Keratinocyte (primary cell): ENCODE results near the gene SIK2. TPM values are rescaled to one million over a fixed set of nuclear protein-coding genes. Genes with fewer than 3 reads are reported as not detected.

Source experiments
- DNase-seq: peaks from one replicate; pipeline ENCODE4 v3.0.0-alpha.2; 2011; ENCODE audit warnings: low read depth, missing footprints, low spot score
- FAIRE-seq: peaks from 2 replicates; lab custom pipeline; 2011; peaks lifted over from hg19 to GRCh38; lab: Jason Lieb, UNC
- H2AFZ ChIP-seq: 2 replicates; pipeline ENCODE4 v1.6.0; 2012; ENCODE audit warnings: low read length, control low read depth, inconsistent platforms; ENCODE audit not compliant: control insufficient read depth
- H3K27ac ChIP-seq: 2 replicates; pipeline ENCODE4 v1.5.1; 2011; ENCODE audit warnings: low read length; ENCODE audit not compliant: control insufficient read depth, insufficient read depth
- H3K27me3 ChIP-seq: 3 replicates; pipeline ENCODE4 v1.6.0; 2011; ENCODE audit warnings: low read length; ENCODE audit not compliant: control insufficient read depth, insufficient read depth; ENCODE audit errors: extremely low read depth
- H3K36me3 ChIP-seq, 2 experiments: 2 replicates in 1 of 2; 3 replicates in 1 of 2; pipeline ENCODE4 v1.5.1; 2011; ENCODE audit warnings: low read length in 2 of 2, mild to moderate bottlenecking in 1 of 2; ENCODE audit not compliant: control insufficient read depth in 2 of 2, insufficient read depth in 2 of 2; ENCODE audit errors: extremely low read depth in 1 of 2
- H3K4me1 ChIP-seq: 3 replicates; pipeline ENCODE4 v1.5.1; 2011; ENCODE audit warnings: low read length; ENCODE audit not compliant: control insufficient read depth, insufficient read depth; ENCODE audit errors: extremely low read depth
- H3K4me2 ChIP-seq: 3 replicates; pipeline ENCODE4 v1.6.0; 2011; ENCODE audit warnings: low read depth, low read length; ENCODE audit not compliant: control insufficient read depth, insufficient read depth; ENCODE audit errors: extremely low read depth
- H3K4me3 ChIP-seq, 3 experiments: fragments of 200-600 bp in 1 of 3; sonication (generic) in 1 of 3; 2 replicates in 2 of 3; 3 replicates in 1 of 3; pipeline ENCODE4 v1.5.1; 2011 to 2016; ENCODE audit warnings: low read length in 3 of 3, mild to moderate bottlenecking in 3 of 3, control low read depth in 2 of 3, inconsistent platforms in 1 of 3, low read depth in 1 of 3, mixed read lengths in 1 of 3, mixed run types in 1 of 3, moderate library complexity in 1 of 3; ENCODE audit not compliant: control insufficient read depth in 2 of 3, insufficient read depth in 2 of 3; ENCODE audit errors: extremely low read depth in 1 of 3
- H3K79me2 ChIP-seq: 2 replicates; pipeline ENCODE4 v1.6.0; 2012; ENCODE audit warnings: low read length; ENCODE audit not compliant: control insufficient read depth, insufficient read depth
- H3K9ac ChIP-seq: 3 replicates; pipeline ENCODE4 v1.6.0; 2011; ENCODE audit warnings: low read length; ENCODE audit not compliant: control insufficient read depth, insufficient read depth; ENCODE audit errors: extremely low read depth
- H3K9me1 ChIP-seq: 3 replicates; pipeline ENCODE4 v1.6.0; 2011; ENCODE audit warnings: low read length; ENCODE audit not compliant: control insufficient read depth, insufficient read depth; ENCODE audit errors: extremely low read depth
- H3K9me3 ChIP-seq: 2 replicates; pipeline ENCODE4 v1.5.1; 2012; ENCODE audit warnings: low read depth, low read length; ENCODE audit not compliant: control insufficient read depth
- H4K20me1 ChIP-seq: 3 replicates; pipeline ENCODE4 v1.6.0; 2011; ENCODE audit warnings: low read length; ENCODE audit not compliant: control insufficient read depth, insufficient read depth; ENCODE audit errors: extremely low read depth
- CTCF ChIP-seq, 3 experiments: IDR thresholded peaks in 1 of 3; conservative IDR thresholded peaks in 1 of 3; optimal IDR thresholded peaks in 1 of 3; 2 replicates in 2 of 3; 3 replicates in 1 of 3; pipeline versions ENCODE3 to v1.5.1; 2011; ENCODE audit warnings: low read length in 3 of 3, mild to moderate bottlenecking in 3 of 3, moderate library complexity in 2 of 3, control low read depth in 1 of 3, inconsistent platforms in 1 of 3; ENCODE audit not compliant: insufficient read depth in 2 of 3; ENCODE audit errors: extremely low read depth in 1 of 3
- EZH2 ChIP-seq: IDR thresholded peaks from one replicate; pipeline ENCODE4 v1.6.1; 2012; ENCODE audit warnings: inconsistent platforms, mild to moderate bottlenecking, low read length, moderate library complexity
- dilution Hi-C: fragments of 300-500 bp; cut with MboI; formaldehyde crosslinking; loops from one replicate; pipeline ENCODE4 v1.7.0; 2020; ENCODE audit warnings: low sequenced_read_pairs; ENCODE audit not compliant: extremely low pct_ligation_motif_present
- polyA plus RNA-seq, 5 experiments: library from polyadenylated mRNA; depleted of rRNA in 3 of 5; stranded (reverse) in 3 of 5; stranded (forward) in 1 of 5; unstranded in 1 of 5; fragments of >200 nt; gene quantifications; 1 replicate in 1 of 5; 2 replicates in 3 of 5; 3 replicates in 1 of 5; pipeline versions ENCODE4 v1.2.1 to v1.2.3, GENCODE V29; 2011 to 2012; ENCODE audit warnings: missing spikeins in 2 of 5, low read depth in 1 of 5, low replicate concordance in 1 of 5

The SIK2 gene
- polyA plus RNA-seq, 1 donor (not counting 4 experiments of a cell fraction or from before 2014, with no cell fraction given): 10.0 TPM

- H4K20me1 ChIP-seq: no peaks in the 10 kb centered on the region
- H3K9ac ChIP-seq: no peak overlapping the region
- H3K9me1 ChIP-seq: no peaks in the 10 kb centered on the region
- no peak overlapping the region for H3K4me3 ChIP-seq
- no peak for TF ChIP-seq CTCF (optimal IDR thresholded peaks at IDR 0.05 in 1 of 3, IDR thresholded peaks at IDR 0.05 in 1 of 3, conservative IDR thresholded peaks at IDR 0.05 in 1 of 3; ENCODE audit: extremely low read depth in 1 of 3, insufficient read depth in 2 of 3, low read length in 3 of 3)
- no peak for TF ChIP-seq EZH2
- no peaks in the 10 kb centered on the region for H3K9me3 ChIP-seq
- peaks cover 2% of the 10 kb centered on the region for H3K79me2 ChIP-seq
- H3K4me2 ChIP-seq: no peak overlapping the region
- FAIRE-seq (no peak), DNase-seq (no peak)
- no peak overlapping the region for H2AFZ ChIP-seq
- H3K36me3 ChIP-seq: no peaks in the 10 kb centered on the region
- H3K4me1 ChIP-seq: peaks cover 22% of the 10 kb centered on the region
- peak overlapping the region; percentile 77 for H3K27ac ChIP-seq
- H3K27me3 ChIP-seq: no peaks in the 10 kb centered on the region
- dilution Hi-C loops: no loop called here
Observed at GRCh38 chr11:111652184-111652583, 49.9 kb downstream of the SIK2 start.

- no peak overlapping the region for H3K4me3 ChIP-seq
- no peaks in the 10 kb centered on the region for H4K20me1 ChIP-seq
- no peaks in the 10 kb centered on the region for H3K36me3 ChIP-seq
- peaks cover 20% of the 10 kb centered on the region for H3K4me1 ChIP-seq
- no peaks in the 10 kb centered on the region for H3K9me3 ChIP-seq
- H3K9ac ChIP-seq: no peak overlapping the region
- peaks cover 2% of the 10 kb centered on the region for H3K79me2 ChIP-seq
- no peak for DNase-seq
- H2AFZ ChIP-seq: no peak overlapping the region
- no peaks in the 10 kb centered on the region for H3K9me1 ChIP-seq
- no peak for TF ChIP-seq CTCF (optimal IDR thresholded peaks at IDR 0.05 in 1 of 3, IDR thresholded peaks at IDR 0.05 in 1 of 3, conservative IDR thresholded peaks at IDR 0.05 in 1 of 3; ENCODE audit: extremely low read depth in 1 of 3, insufficient read depth in 2 of 3, low read length in 3 of 3)
- TF ChIP-seq EZH2: no peak
- FAIRE-seq: no peak
- dilution Hi-C loops: no loop called here
- H3K4me2 ChIP-seq: no peak overlapping the region
- no peak overlapping the region for H3K27ac ChIP-seq
- H3K27me3 ChIP-seq: no peaks in the 10 kb centered on the region
Observed at GRCh38 chr11:111654601-111655000, 52.4 kb downstream of the SIK2 start.
